ENCODE data around the gene RASL11B. TPM values are rescaled to one million over a fixed set of nuclear protein-coding genes. Genes with fewer than 3 reads are reported as not detected.

The RASL11B gene
- total and polyA plus RNA-seq, 2 donors (not counting 3 experiments of a cell fraction or from before 2014, with no cell fraction given), result 0.83 TPM; not detected in 1

DNA sequence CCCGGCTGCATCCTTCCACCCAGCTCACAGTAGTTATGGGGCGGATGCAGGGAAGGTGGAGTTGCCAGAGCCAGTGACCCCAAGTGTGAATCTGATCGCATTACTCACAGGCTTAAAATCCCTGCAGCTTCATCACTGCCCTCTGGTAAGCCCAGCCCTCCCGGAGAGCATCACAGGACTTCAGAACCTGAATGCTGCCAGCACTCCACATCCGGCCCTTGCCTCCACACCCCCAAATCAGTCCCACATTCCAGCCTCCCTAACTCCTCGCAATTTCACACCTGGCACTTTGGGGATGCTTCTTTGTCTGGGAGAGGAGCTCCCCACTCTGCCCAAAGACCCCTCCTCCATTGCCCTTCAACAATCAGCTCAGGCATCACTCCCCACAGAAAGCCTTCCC lies 15.6 kb downstream of the RASL11B start:
- intact Hi-C loops (cut with micrococcal nuclease) (no loop called here), dilution Hi-C loops (cut with MboI; ENCODE audit: extremely low pct_ligation_motif_present, low sequenced_read_pairs) (no loop called here)
- TF ChIP-seq POLR2AphosphoS5 (IDR thresholded peaks at IDR 0.05; ENCODE audit: insufficient read depth, low read depth, low read length) (no peak), CTCF (IDR thresholded peaks at IDR 0.05; ENCODE audit: extremely low read depth in 1 of 2, insufficient read depth in 1 of 2, low read depth in 1 of 2, low read length in 2 of 2) (no peak), MYC (IDR thresholded peaks at IDR 0.05; ENCODE audit: low read depth, low read length) (no peak)
- TF ChIP-seq, protein P1, sequence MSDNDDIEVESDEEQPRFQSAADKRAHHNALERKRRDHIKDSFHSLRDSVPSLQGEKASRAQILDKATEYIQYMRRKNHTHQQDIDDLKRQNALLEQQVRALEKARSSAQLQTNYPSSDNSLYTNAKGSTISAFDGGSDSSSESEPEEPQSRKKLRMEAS (IDR thresholded peaks at IDR 0.05; ENCODE audit: insufficient read depth, insufficient read length), result no peak
- Histone ChIP-seq H3K9me3 (replicated peaks; ENCODE audit: control insufficient read depth, insufficient read depth, low read length) (no peaks in the 10 kb centered on the region), H3K79me2 (ENCODE audit: control insufficient read depth, insufficient read depth, low read length) (no peaks in the 10 kb centered on the region), H2AFZ (ENCODE audit: low read depth, low read length) (no peak overlapping the region), H3K4me3 (replicated peaks in 1 of 3; ENCODE audit: insufficient read depth in 1 of 3, low read depth in 1 of 3, low read length in 3 of 3) (no peak overlapping the region), H4K20me1 (replicated peaks; ENCODE audit: control insufficient read depth, extremely low read depth, insufficient read depth, low read length) (no peaks in the 10 kb centered on the region), H3K36me3 (ENCODE audit: control insufficient read depth in 2 of 2, extremely low read depth in 1 of 2, insufficient read depth in 2 of 2, low read length in 2 of 2) (no peaks in the 10 kb centered on the region), H3K4me1 (ENCODE audit: control insufficient read depth, extremely low read depth, insufficient read depth, low read length) (no peaks in the 10 kb centered on the region), H3K27me3 (ENCODE audit: control insufficient read depth in 2 of 2, insufficient read depth in 2 of 2, low read length in 2 of 2) (no peaks in the 10 kb centered on the region), H3K9ac (replicated peaks; ENCODE audit: extremely low read depth, insufficient read depth, low read length) (no peak overlapping the region), H3K4me2 (ENCODE audit: insufficient read depth, low read length) (no peak overlapping the region), H3K9me1 (replicated peaks; ENCODE audit: control insufficient read depth, extremely low read depth, insufficient read depth, low read length) (no peaks in the 10 kb centered on the region), H3K27ac (ENCODE audit: insufficient read depth, low read depth, low read length) (no peak overlapping the region)
- FAIRE-seq, result no peak
- DNase-seq (ENCODE audit: low read depth, low spot score), result no peak
- ChIA-PET CTCF (no interaction called here), POLR2A (no interaction called here)
- no TSS peak for BruUV-seq (replicated peaks)

- intact Hi-C loops (cut with micrococcal nuclease), result no loop called here
- DNase-seq (ENCODE audit: low read depth, low spot score) (no peak), FAIRE-seq (no peak)
- Histone ChIP-seq H3K4me2 (ENCODE audit: insufficient read depth, low read length) (no peak overlapping the region), H3K9me1 (replicated peaks; ENCODE audit: control insufficient read depth, extremely low read depth, insufficient read depth, low read length) (no peaks in the 10 kb centered on the region), H4K20me1 (replicated peaks; ENCODE audit: control insufficient read depth, extremely low read depth, insufficient read depth, low read length) (no peaks in the 10 kb centered on the region), H3K4me1 (ENCODE audit: control insufficient read depth, extremely low read depth, insufficient read depth, low read length) (no peaks in the 10 kb centered on the region), H2AFZ (ENCODE audit: low read depth, low read length) (no peak overlapping the region), H3K27me3 (ENCODE audit: control insufficient read depth in 2 of 2, insufficient read depth in 2 of 2, low read length in 2 of 2) (no peaks in the 10 kb centered on the region), H3K9ac (replicated peaks; ENCODE audit: extremely low read depth, insufficient read depth, low read length) (no peak overlapping the region), H3K4me3 (replicated peaks in 1 of 3; ENCODE audit: insufficient read depth in 1 of 3, low read depth in 1 of 3, low read length in 3 of 3) (no peak overlapping the region), H3K27ac (ENCODE audit: insufficient read depth, low read depth, low read length) (no peak overlapping the region), H3K9me3 (replicated peaks; ENCODE audit: control insufficient read depth, insufficient read depth, low read length) (no peaks in the 10 kb centered on the region), H3K79me2 (ENCODE audit: control insufficient read depth, insufficient read depth, low read length) (no peaks in the 10 kb centered on the region), H3K36me3 (ENCODE audit: control insufficient read depth in 2 of 2, extremely low read depth in 1 of 2, insufficient read depth in 2 of 2, low read length in 2 of 2) (no peaks in the 10 kb centered on the region)
- dilution Hi-C loops (cut with MboI; ENCODE audit: extremely low pct_ligation_motif_present, low sequenced_read_pairs), result no loop called here
- CTCF ChIA-PET, result no interaction called here
- POLR2A ChIA-PET, result no interaction called here
- BruUV-seq (replicated peaks), result no TSS peak
- TF ChIP-seq POLR2A (IDR thresholded peaks at IDR 0.05; ENCODE audit: low read depth, low read length), result no peak
- TF ChIP-seq MYC (IDR thresholded peaks at IDR 0.05; ENCODE audit: low read depth, low read length), result no peak
- no peak for TF ChIP-seq JUN (IDR thresholded peaks at IDR 0.05; ENCODE audit: borderline replicate concordance, insufficient read depth, insufficient read length, low read depth)
- TF ChIP-seq POLR2AphosphoS5 (IDR thresholded peaks at IDR 0.05; ENCODE audit: insufficient read depth, low read depth, low read length), result no peak
- TF ChIP-seq CTCF (IDR thresholded peaks at IDR 0.05; ENCODE audit: extremely low read depth in 1 of 2, insufficient read depth in 1 of 2, low read depth in 1 of 2, low read length in 2 of 2), result no peak
- no peak for TF ChIP-seq EZH2 (IDR thresholded peaks at IDR 0.05; ENCODE audit: borderline replicate concordance, low read depth, low read length, severe bottlenecking)
- no peak for TF ChIP-seq FOS (IDR thresholded peaks at IDR 0.05; ENCODE audit: borderline replicate concordance, insufficient read depth, low read length)
- TF ChIP-seq, protein P1 (IDR thresholded peaks at IDR 0.05; ENCODE audit: insufficient read depth, insufficient read length), result no peak
- TF ChIP-seq GATA2 (IDR thresholded peaks at IDR 0.05; ENCODE audit: insufficient read depth, insufficient read length, low read depth, low read length), result no peak
Observed at GRCh38 chr4:52879471-52879870, 17.4 kb downstream of the RASL11B start.
